Measurements from ENCODE around the gene ARHGEF5.
A peak's percentile ranks its signal among the peaks of the same experiment; 100 is the strongest.
"Not testable (repeated sequence)": the region's sequence is repeated elsewhere in the genome, so short reads cannot be mapped to it uniquely, and the experiment has no call there.

The ARHGEF5 gene

GRCh38 chr7:144384555-144385245 is 29.5 kb downstream of the ARHGEF5 start:
- peak in 1 of 5 experiments; percentile 8 for DNase-seq

- DNase-seq, result no peak
Observed at GRCh38 chr7:144386741-144387140, 31.5 kb downstream of the ARHGEF5 start.

- DNase-seq, result no peak
Observed at GRCh38 chr7:144388950-144389349, 33.7 kb downstream of the ARHGEF5 start.

GRCh38 chr7:144390481-144390880 is 35.3 kb downstream of the ARHGEF5 start:
- no peak for DNase-seq

GRCh38 chr7:144391014-144391413 is 35.8 kb downstream of the ARHGEF5 start:
- no peak for DNase-seq

- DNase-seq, result peak in 2 of 5 experiments; percentile 25 to 63
Observed at GRCh38 chr7:144391823-144392255, 36.6 kb downstream of the ARHGEF5 start.

- no peak for DNase-seq
Observed at GRCh38 chr7:144397086-144397485, 41.9 kb downstream of the ARHGEF5 start.

- DNase-seq, result no peak
Observed at GRCh38 chr7:144398291-144398690, 43.1 kb downstream of the ARHGEF5 start.

- no peak for DNase-seq
Observed at GRCh38 chr7:144398911-144399310, 43.7 kb downstream of the ARHGEF5 start.

GRCh38 chr7:144399946-144400345 is 44.7 kb downstream of the ARHGEF5 start:
- no peak for DNase-seq

- no peak for DNase-seq
Observed at GRCh38 chr7:144401490-144401889, 46.3 kb downstream of the ARHGEF5 start.

GRCh38 chr7:144403102-144403501 is 47.9 kb downstream of the ARHGEF5 start:
- DNase-seq, result no peak

GRCh38 chr7:144403649-144404061 is 48.5 kb downstream of the ARHGEF5 start, which contains the start of gene NOBOX:
NOBOX (minus strand) TSS chr7:144403693.
- DNase-seq, result no peak

- no peak for DNase-seq
Observed at GRCh38 chr7:144404946-144405345, 49.7 kb downstream of the ARHGEF5 start.

GRCh38 chr7:144407266-144407931 is 52.2 kb downstream of the ARHGEF5 start:
- no peak for DNase-seq

GRCh38 chr7:144408121-144408520 is 52.9 kb downstream of the ARHGEF5 start:
- DNase-seq, result no peak

GRCh38 chr7:144410441-144410840 is 55.2 kb downstream of the ARHGEF5 start:
- no peak for DNase-seq

- DNase-seq, result no peak
Observed at GRCh38 chr7:144414815-144415214, 59.6 kb downstream of the ARHGEF5 start.

- DNase-seq, result no peak
Observed at GRCh38 chr7:144415858-144416257, 60.7 kb downstream of the ARHGEF5 start.

GRCh38 chr7:144416341-144416740 is 61.1 kb downstream of the ARHGEF5 start:
- DNase-seq, result no peak

- not testable (repeated sequence) for DNase-seq
Observed at GRCh38 chr7:144418931-144419330, 63.7 kb downstream of the ARHGEF5 start.

- DNase-seq, result not testable (repeated sequence)
Observed at GRCh38 chr7:144427539-144427938, 72.3 kb downstream of the ARHGEF5 start.

GRCh38 chr7:144428431-144428830 is 73.2 kb downstream of the ARHGEF5 start:
- DNase-seq, result no peak
